ENCODE measurements around the gene NIF3L1.

Gene NIF3L1

DNA sequence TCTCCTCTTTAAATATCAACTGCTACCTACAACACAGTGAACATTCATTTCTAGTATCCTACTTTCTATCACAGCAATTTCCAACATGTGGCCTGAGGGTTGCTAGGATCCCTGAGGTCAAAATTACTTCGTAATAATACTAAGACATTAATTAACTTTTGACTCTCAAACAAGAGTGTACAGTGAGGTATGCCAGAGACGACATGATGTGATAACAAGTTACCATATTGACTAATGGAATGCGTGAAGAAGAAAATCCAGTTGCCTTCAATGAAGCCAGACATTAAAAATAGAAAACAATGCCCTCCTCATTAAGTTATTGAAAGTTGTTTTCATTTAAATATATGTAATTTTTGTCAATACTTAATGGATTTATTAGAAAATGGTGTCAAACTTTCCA lies 61.2 kb downstream of the NIF3L1 start:
- Histone ChIP-seq H3K4me2 (ENCODE audit: insufficient read depth, low read length) (no peak overlapping the region), H3K4me1 (ENCODE audit: insufficient read depth, low read length) (no peaks in the 10 kb centered on the region), H3K79me2 (ENCODE audit: insufficient read depth, low read length) (no peaks in the 10 kb centered on the region), H3K9me3 (ENCODE audit: insufficient read depth, low read length, severe bottlenecking) (no peaks in the 10 kb centered on the region), H3K27me3 (ENCODE audit: insufficient read depth, low read length, poor library complexity) (no peaks in the 10 kb centered on the region), H3K9ac (ENCODE audit: low read depth, low read length) (no peak overlapping the region), H3K36me3 (ENCODE audit: insufficient read depth, low read length) (peaks cover 68% of the 10 kb centered on the region), H4K20me1 (ENCODE audit: insufficient read depth, low read length) (no peaks in the 10 kb centered on the region), H3K27ac (ENCODE audit: low read length) (no peak overlapping the region), H2AFZ (ENCODE audit: low read depth, low read length) (no peak overlapping the region), H3K4me3 (ENCODE audit: low read depth in 1 of 2, low read length in 2 of 2) (no peak overlapping the region)
- TF ChIP-seq, protein P1, sequence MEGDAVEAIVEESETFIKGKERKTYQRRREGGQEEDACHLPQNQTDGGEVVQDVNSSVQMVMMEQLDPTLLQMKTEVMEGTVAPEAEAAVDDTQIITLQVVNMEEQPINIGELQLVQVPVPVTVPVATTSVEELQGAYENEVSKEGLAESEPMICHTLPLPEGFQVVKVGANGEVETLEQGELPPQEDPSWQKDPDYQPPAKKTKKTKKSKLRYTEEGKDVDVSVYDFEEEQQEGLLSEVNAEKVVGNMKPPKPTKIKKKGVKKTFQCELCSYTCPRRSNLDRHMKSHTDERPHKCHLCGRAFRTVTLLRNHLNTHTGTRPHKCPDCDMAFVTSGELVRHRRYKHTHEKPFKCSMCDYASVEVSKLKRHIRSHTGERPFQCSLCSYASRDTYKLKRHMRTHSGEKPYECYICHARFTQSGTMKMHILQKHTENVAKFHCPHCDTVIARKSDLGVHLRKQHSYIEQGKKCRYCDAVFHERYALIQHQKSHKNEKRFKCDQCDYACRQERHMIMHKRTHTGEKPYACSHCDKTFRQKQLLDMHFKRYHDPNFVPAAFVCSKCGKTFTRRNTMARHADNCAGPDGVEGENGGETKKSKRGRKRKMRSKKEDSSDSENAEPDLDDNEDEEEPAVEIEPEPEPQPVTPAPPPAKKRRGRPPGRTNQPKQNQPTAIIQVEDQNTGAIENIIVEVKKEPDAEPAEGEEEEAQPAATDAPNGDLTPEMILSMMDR (IDR thresholded peaks at IDR 0.05; ENCODE audit: borderline replicate concordance, extremely low read depth, low read length, poor library complexity, severe bottlenecking), result no peak
- TF ChIP-seq EZH2 (IDR thresholded peaks at IDR 0.05; ENCODE audit: borderline replicate concordance, low read depth, low read length, severe bottlenecking), result no peak
- DNase-seq, result no peak
- ATAC-seq (ENCODE audit: insufficient read depth, low read depth), result no peak
